IMR-90 (cell line): ENCODE data around the gene GPC5. TPM values are rescaled to one million over a fixed set of nuclear protein-coding genes. Genes with fewer than 3 reads are reported as not detected.

ENCODE experiments used
- ATAC-seq: fragments of 200-7000 bp; cut with Tn5 transposase; 2 replicates; pipeline ENCODE4 v1.9.1; 2020; ENCODE audit warnings: low read depth, mild to moderate bottlenecking, moderate library complexity
- BruUV-seq: library from RNA; stranded (reverse); fragments of 400-500 nt; replicated peaks from 2 replicates; lab custom pipeline; 2021; lab: Mats Ljungman, UMichigan
- CTCF ChIA-PET: fragments of 300-600 bp; formaldehyde crosslinking; extraction: SDS; loops from one replicate; lab custom pipeline; 2021; ENCODE audit warnings: antibody characterized with exemption; lab: Yijun Ruan, JAX
- POLR2A ChIA-PET: fragments of 300-600 bp; sonication (Branson Sonifier 250); formaldehyde crosslinking; loops from one replicate; lab custom pipeline; 2022; ENCODE audit warnings: antibody characterized with exemption; ENCODE audit not compliant: unreplicated experiment; lab: Charles Lee
- DNase-seq: peaks from one replicate; pipeline ENCODE4 v3.0.0; 2013
- H2AFZ ChIP-seq: replicated peaks from 2 replicates; pipeline ENCODE3; 2013; ENCODE audit warnings: low read length, mild to moderate bottlenecking; ENCODE audit not compliant: poor library complexity
- H2AK5ac ChIP-seq: 2 replicates; pipeline ENCODE4 v1.6.1; 2013; ENCODE audit warnings: low read depth, low read length, inconsistent platforms
- H2AK9ac ChIP-seq: replicated peaks from 2 replicates; pipeline ENCODE3; 2013; ENCODE audit warnings: mild to moderate bottlenecking, low read depth, low read length, moderate library complexity; ENCODE audit not compliant: poor library complexity
- H2BK120ac ChIP-seq: 2 replicates; pipeline ENCODE4 v1.6.1; 2013; ENCODE audit warnings: low read depth, low read length, inconsistent platforms
- H2BK15ac ChIP-seq: 3 replicates; pipeline ENCODE4 v1.6.1; 2013; ENCODE audit warnings: low read depth, low read length, inconsistent platforms
- H2BK20ac ChIP-seq: 2 replicates; pipeline ENCODE4 v1.6.1; 2013; ENCODE audit warnings: low read depth, mild to moderate bottlenecking, inconsistent platforms, low read length, moderate library complexity
- H2BK5ac ChIP-seq: 2 replicates; pipeline ENCODE4 v1.6.1; 2013; ENCODE audit warnings: mild to moderate bottlenecking, low read depth, low read length, inconsistent platforms; ENCODE audit not compliant: poor library complexity, severe bottlenecking
- H3K14ac ChIP-seq: replicated peaks from 2 replicates; pipeline ENCODE4 v1.6.1; 2013; ENCODE audit warnings: low read depth, low read length, inconsistent platforms
- H3K18ac ChIP-seq: 2 replicates; pipeline ENCODE4 v1.6.1; 2013; ENCODE audit warnings: low read depth, low read length, control low read depth
- H3K23ac ChIP-seq: 2 replicates; pipeline ENCODE4 v1.6.1; 2013; ENCODE audit warnings: low read depth, low read length, inconsistent platforms
- H3K27ac ChIP-seq: 2 replicates; pipeline ENCODE4 v1.5.1; 2013; ENCODE audit warnings: mild to moderate bottlenecking, control low read depth, low read length; ENCODE audit not compliant: insufficient read depth
- H3K27me3 ChIP-seq: 2 replicates; pipeline ENCODE4 v1.6.1; 2013; ENCODE audit warnings: low read length; ENCODE audit not compliant: control insufficient read depth, insufficient read depth
- H3K36me3 ChIP-seq: 2 replicates; pipeline ENCODE4 v1.6.1; 2013; ENCODE audit warnings: low read length, mixed read lengths; ENCODE audit not compliant: control insufficient read depth, insufficient read depth
- H3K4ac ChIP-seq: 2 replicates; pipeline ENCODE4 v1.6.1; 2013; ENCODE audit warnings: low read depth, low read length, inconsistent platforms
- H3K4me1 ChIP-seq: 2 replicates; pipeline ENCODE4 v1.6.1; 2013; ENCODE audit warnings: low read length, mixed read lengths; ENCODE audit not compliant: control insufficient read depth, insufficient read depth
- H3K4me2 ChIP-seq: 2 replicates; pipeline ENCODE4 v1.6.1; 2013; ENCODE audit warnings: low read depth, mild to moderate bottlenecking, control low read depth, low read length, moderate library complexity
- H3K4me3 ChIP-seq: 2 replicates; pipeline ENCODE4 v1.5.1; 2013; ENCODE audit warnings: low read depth, mild to moderate bottlenecking, control low read depth, low read length, moderate library complexity; ENCODE audit not compliant: insufficient read depth
- H3K56ac ChIP-seq: 2 replicates; pipeline ENCODE4 v1.6.1; 2013; ENCODE audit warnings: low read length, inconsistent platforms; ENCODE audit not compliant: insufficient read depth; ENCODE audit errors: extremely low read depth
- H3K79me1 ChIP-seq, 2 experiments: 2 replicates each; pipeline ENCODE4 v1.6.1; 2013; ENCODE audit warnings: low read length in 2 of 2, inconsistent platforms in 1 of 2, low read depth in 1 of 2
- H3K9ac ChIP-seq: 2 replicates; pipeline ENCODE4 v1.6.1; 2013; ENCODE audit warnings: low read depth, low read length, control low read depth
- H3K9me1 ChIP-seq: 2 replicates; pipeline ENCODE4 v1.6.1; 2013; ENCODE audit warnings: low read length, inconsistent platforms; ENCODE audit not compliant: insufficient read depth
- H3K9me3 ChIP-seq: 2 replicates; pipeline ENCODE4 v1.6.1; 2013; ENCODE audit warnings: low read length; ENCODE audit not compliant: control insufficient read depth, insufficient read depth
- H4K20me1 ChIP-seq: 2 replicates; pipeline ENCODE4 v1.6.1; 2013; ENCODE audit warnings: low read length, inconsistent platforms; ENCODE audit not compliant: insufficient read depth
- H4K5ac ChIP-seq: 2 replicates; pipeline ENCODE4 v1.6.1; 2013; ENCODE audit warnings: mild to moderate bottlenecking, low read depth, low read length, control low read depth
- H4K8ac ChIP-seq, 2 experiments: 2 replicates each; pipeline ENCODE4 v1.6.1; 2013; ENCODE audit warnings: low read depth in 2 of 2, low read length in 2 of 2, control low read depth in 1 of 2, inconsistent platforms in 1 of 2
- H4K91ac ChIP-seq: 2 replicates; pipeline ENCODE4 v1.6.1; 2013; ENCODE audit warnings: low read depth, low read length, inconsistent platforms; ENCODE audit not compliant: insufficient read depth
- CEBPB ChIP-seq: IDR thresholded peaks from 2 replicates; pipeline ENCODE4 v1.6.1; 2012; ENCODE audit warnings: low read depth, low read length, improper control_type of control experiment
- FOS ChIP-seq: fragments of 150-350 bp; IDR thresholded peaks from 2 replicates; pipeline ENCODE4 v1.6.1; 2016; ENCODE audit warnings: low read depth, low read length
- MAFK ChIP-seq: IDR thresholded peaks from 2 replicates; pipeline ENCODE4 v1.6.1; 2012; ENCODE audit warnings: low read depth, low read length, improper control_type of control experiment
- MXI1 ChIP-seq: IDR thresholded peaks from 2 replicates; pipeline ENCODE4 v1.6.1; 2012; ENCODE audit warnings: low read depth, mild to moderate bottlenecking, low read length, moderate library complexity, borderline replicate concordance
- RAD21 ChIP-seq: IDR thresholded peaks from 2 replicates; pipeline ENCODE4 v1.6.1; 2012; ENCODE audit warnings: low read length, improper control_type of control experiment
- RCOR1 ChIP-seq: IDR thresholded peaks from 2 replicates; pipeline ENCODE4 v1.6.1; 2012; ENCODE audit warnings: mild to moderate bottlenecking, low read length, improper control_type of control experiment; ENCODE audit not compliant: insufficient replicate concordance
- RFX5 ChIP-seq: IDR thresholded peaks from 2 replicates; pipeline ENCODE4 v1.8.0; 2012; ENCODE audit warnings: low read depth, mild to moderate bottlenecking, low read length, moderate library complexity
- SMC3 ChIP-seq: fragments of 150-350 bp; IDR thresholded peaks from 2 replicates; pipeline ENCODE4 v1.6.1; 2016; ENCODE audit warnings: low read depth, mild to moderate bottlenecking, antibody characterized with exemption, low read length, moderate library complexity
- WGBS, 2 experiments: methylation state at CpG; one replicate each; pipeline versions ENCODE4 v1.1.5 to v1.1.7; 2013; ENCODE audit warnings: missing lambda C conversion rate in 2 of 2; ENCODE audit not compliant: insufficient read length in 1 of 2; ENCODE audit errors: extremely low coverage in 2 of 2; 5-methylcytosine and 5-hydroxymethylcytosine counted together
- dilution Hi-C: fragments of 300-500 bp; cut with HindIII; formaldehyde crosslinking; loops from one replicate; pipeline ENCODE4 v1.14.3; 2018; ENCODE audit warnings: low sequenced_read_pairs; ENCODE audit not compliant: unreplicated experiment
- in situ Hi-C: fragments of 300-500 bp; cut with MboI; formaldehyde crosslinking; loops from 3 replicates; pipeline ENCODE4 v1.14.3; 2019; ENCODE audit warnings: low sequenced_read_pairs, inconsistent platforms, mixed read lengths
- intact Hi-C: fragments of 100-400 bp; cut with micrococcal nuclease; formaldehyde crosslinking; loops from 2 replicates; pipeline ENCODE4 v1.10.0; 2022
- polyA plus RNA-seq, 3 experiments: library from polyadenylated mRNA; depleted of rRNA; stranded (reverse); fragments of >200 nt; gene quantifications; 2 replicates each; pipeline ENCODE4 v1.2.3, GENCODE V29; 2012; ENCODE audit warnings: low replicate concordance in 1 of 3
- total RNA-seq: library from RNA; depleted of rRNA; stranded (reverse); fragments of >200 nt; gene quantifications from 2 replicates; pipeline ENCODE4 v1.2.3, GENCODE V29; 2012

GPC5 gene
- total and polyA plus RNA-seq, 2 of the 4 experiments (the other 2 are of a cell fraction), result 0.94 to 1.8 TPM

GRCh38 chr13:92387245-92387644, 988.8 kb downstream of the GPC5 start:
- ATAC-seq (no peak), DNase-seq (no peak)
- no peaks in the 10 kb centered on the region for H4K20me1 ChIP-seq
- no peak overlapping the region for H3K4ac ChIP-seq
- ChIA-PET CTCF (interaction anchor here (0.5 kb wide), 1 partner anchor 96 kb away, joined by 3 read pairs; no protein-coding TSS in a partner anchor), POLR2A (no interaction called here)
- no CpG with 5 or more reads among the region's 8 CpGs for WGBS, 2 experiments
- no peak overlapping the region for H2AFZ ChIP-seq
- H3K36me3 ChIP-seq, result no peaks in the 10 kb centered on the region
- no peaks in the 10 kb centered on the region for H3K4me1 ChIP-seq
- H2BK5ac ChIP-seq, result no peak overlapping the region
- no peak overlapping the region for H3K18ac ChIP-seq
- no peaks in the 10 kb centered on the region for H3K9me3 ChIP-seq
- no peak overlapping the region for H2BK20ac ChIP-seq
- no peak overlapping the region for H2BK15ac ChIP-seq
- no peak overlapping the region for H3K4me3 ChIP-seq
- TF ChIP-seq CEBPB, result no peak
- no peak for TF ChIP-seq RCOR1
- no peak for TF ChIP-seq MAFK
- no peak for TF ChIP-seq MXI1
- no peak for TF ChIP-seq FOS
- no peak for TF ChIP-seq RFX5
- TF ChIP-seq RAD21, result no peak
- TF ChIP-seq SMC3, result no peak
- H4K8ac ChIP-seq, result no peak overlapping the region
- H3K9ac ChIP-seq, result no peak overlapping the region
- no peak overlapping the region for H2AK9ac ChIP-seq
- H2AK5ac ChIP-seq, result no peak overlapping the region
- no peak overlapping the region for H3K56ac ChIP-seq
- dilution Hi-C loops, result no loop called here
- H3K27ac ChIP-seq, result no peak overlapping the region
- no peak overlapping the region for H4K5ac ChIP-seq
- H3K23ac ChIP-seq, result no peak overlapping the region
- intact Hi-C loops, result no loop called here
- no peak overlapping the region for H4K91ac ChIP-seq
- H3K79me1 ChIP-seq, result no peaks in the 10 kb centered on the region
- no TSS peak for BruUV-seq
- no peak overlapping the region for H3K4me2 ChIP-seq
- H3K9me1 ChIP-seq, result no peaks in the 10 kb centered on the region
- no peak overlapping the region for H3K14ac ChIP-seq
- in situ Hi-C loops, result no loop called here
- no peaks in the 10 kb centered on the region for H3K27me3 ChIP-seq
- no peak overlapping the region for H2BK120ac ChIP-seq
